ENCODE results near the gene CTCF. TPM values are rescaled to one million over a fixed set of nuclear protein-coding genes. Genes with fewer than 3 reads are reported as not detected.
A peak's percentile ranks its signal among the peaks of the same experiment; 100 is the strongest.

CTCF gene
- total RNA-seq, 6 experiments from 2014 or later, result 22.6 to 31.1 (median 29.4) TPM

DNA sequence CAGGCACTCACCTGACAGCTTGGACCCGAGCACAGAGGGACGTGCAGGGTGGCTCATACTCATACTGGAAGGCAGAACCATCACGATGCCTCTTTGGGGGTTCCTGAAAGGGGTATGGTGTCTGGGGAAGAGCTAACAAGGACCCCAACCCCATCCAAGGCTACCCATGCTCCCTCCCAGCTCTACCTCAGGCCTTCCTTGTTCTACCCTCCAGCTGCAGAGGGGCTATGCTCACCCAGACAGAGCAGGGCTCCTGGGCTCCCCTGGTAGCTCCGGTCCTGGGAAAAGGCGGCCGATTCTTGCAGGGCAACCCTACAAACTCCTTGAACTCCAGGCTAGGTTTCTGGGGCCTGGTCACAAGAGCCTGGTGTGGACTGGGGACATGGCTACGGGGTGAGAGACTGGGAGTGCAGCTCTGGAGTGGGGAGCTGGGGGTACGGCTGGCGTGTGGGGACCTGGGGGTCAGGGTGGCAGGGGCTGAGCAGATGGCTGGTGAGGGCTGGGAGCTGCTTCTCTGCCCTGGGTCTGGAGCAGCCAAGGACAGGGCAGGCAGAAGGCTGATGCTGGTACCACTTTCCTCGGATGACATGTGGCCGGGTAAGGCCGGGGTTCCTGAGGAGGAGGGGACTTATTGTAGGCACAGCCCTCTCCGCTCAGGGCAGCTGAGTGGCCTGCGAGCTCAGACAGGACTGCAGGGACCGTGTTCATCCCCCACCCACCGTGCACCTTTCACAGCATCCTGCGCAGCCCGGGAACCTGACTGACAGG lies 95.6 kb downstream of the CTCF start:
- no peak overlapping the region for H3K4me3 Mint-ChIP-seq
- no peak for DNase-seq

DNA sequence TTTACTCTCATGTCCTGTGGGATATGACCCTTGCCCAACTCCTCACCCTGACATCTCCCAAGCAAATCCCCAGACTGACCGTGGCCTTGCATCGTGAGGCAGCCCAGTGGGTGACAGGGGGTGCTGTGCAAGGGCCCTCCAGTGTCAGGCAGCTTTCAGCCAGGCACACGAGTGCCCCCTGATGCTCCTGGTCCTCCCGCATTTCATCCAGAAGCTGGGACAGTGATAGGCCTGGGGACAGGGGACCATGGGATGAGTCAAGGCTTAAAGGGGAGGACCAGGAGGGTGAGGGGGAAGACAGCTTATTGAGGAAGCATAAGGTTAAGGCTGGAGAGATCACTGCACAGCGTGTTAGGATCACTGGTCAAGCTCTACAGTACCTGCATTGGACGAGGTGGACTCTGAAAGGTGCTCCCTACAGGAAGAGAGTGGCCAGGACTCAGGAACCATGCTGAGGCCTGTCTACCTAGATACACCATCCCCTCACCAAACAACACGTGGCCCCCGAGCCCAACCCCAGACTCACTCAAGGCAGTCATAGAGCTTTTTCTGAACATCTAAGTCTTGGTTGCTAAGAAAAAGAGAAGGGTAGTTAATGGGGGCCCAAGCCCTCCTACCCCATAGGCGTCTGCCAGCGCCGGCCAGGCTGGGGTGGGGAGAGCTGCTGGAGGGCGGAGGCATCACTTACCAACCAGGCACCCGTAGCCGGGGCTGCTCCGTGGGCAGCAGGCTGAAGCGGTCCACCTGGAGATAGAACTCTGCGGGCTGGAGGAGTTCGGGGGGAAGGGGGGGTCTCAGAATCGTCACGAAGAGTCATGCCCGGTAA lies 96.7 kb downstream of the CTCF start:
- peak overlapping the region; percentile 94 for H3K4me3 Mint-ChIP-seq
- H3K27me3 Mint-ChIP-seq (ENCODE audit: insufficient read depth), result peaks cover 4% of the 10 kb centered on the region; the same call in 1 of the 2 replicates
- H3K9me3 Mint-ChIP-seq, result no peaks in the 10 kb centered on the region
- H3K36me3 Mint-ChIP-seq (ENCODE audit: low read depth), result no peaks in the 10 kb centered on the region
- TF ChIP-seq, protein P1, sequence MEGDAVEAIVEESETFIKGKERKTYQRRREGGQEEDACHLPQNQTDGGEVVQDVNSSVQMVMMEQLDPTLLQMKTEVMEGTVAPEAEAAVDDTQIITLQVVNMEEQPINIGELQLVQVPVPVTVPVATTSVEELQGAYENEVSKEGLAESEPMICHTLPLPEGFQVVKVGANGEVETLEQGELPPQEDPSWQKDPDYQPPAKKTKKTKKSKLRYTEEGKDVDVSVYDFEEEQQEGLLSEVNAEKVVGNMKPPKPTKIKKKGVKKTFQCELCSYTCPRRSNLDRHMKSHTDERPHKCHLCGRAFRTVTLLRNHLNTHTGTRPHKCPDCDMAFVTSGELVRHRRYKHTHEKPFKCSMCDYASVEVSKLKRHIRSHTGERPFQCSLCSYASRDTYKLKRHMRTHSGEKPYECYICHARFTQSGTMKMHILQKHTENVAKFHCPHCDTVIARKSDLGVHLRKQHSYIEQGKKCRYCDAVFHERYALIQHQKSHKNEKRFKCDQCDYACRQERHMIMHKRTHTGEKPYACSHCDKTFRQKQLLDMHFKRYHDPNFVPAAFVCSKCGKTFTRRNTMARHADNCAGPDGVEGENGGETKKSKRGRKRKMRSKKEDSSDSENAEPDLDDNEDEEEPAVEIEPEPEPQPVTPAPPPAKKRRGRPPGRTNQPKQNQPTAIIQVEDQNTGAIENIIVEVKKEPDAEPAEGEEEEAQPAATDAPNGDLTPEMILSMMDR (IDR thresholded peaks at IDR 0.05), result no peak
- no peak for DNase-seq
- H3K27ac Mint-ChIP-seq, result peak overlapping the region; percentile 33; the same call in 1 of the 2 replicates
- peaks cover 11% of the 10 kb centered on the region for H3K4me1 Mint-ChIP-seq (ENCODE audit: low read depth)

More for the DNA sequence above, 95.6 kb downstream of the CTCF start:
- Mint-ChIP-seq H3K4me1 (ENCODE audit: low read depth) (peaks cover 11% of the 10 kb centered on the region), H3K27ac (no peak overlapping the region), H3K36me3 (ENCODE audit: low read depth) (no peaks in the 10 kb centered on the region), H3K27me3 (ENCODE audit: insufficient read depth) (peaks cover 5% of the 10 kb centered on the region; the same call in 1 of the 2 replicates), H3K9me3 (no peaks in the 10 kb centered on the region)
- TF ChIP-seq, protein P1 (IDR thresholded peaks at IDR 0.05), result no peak

DNA sequence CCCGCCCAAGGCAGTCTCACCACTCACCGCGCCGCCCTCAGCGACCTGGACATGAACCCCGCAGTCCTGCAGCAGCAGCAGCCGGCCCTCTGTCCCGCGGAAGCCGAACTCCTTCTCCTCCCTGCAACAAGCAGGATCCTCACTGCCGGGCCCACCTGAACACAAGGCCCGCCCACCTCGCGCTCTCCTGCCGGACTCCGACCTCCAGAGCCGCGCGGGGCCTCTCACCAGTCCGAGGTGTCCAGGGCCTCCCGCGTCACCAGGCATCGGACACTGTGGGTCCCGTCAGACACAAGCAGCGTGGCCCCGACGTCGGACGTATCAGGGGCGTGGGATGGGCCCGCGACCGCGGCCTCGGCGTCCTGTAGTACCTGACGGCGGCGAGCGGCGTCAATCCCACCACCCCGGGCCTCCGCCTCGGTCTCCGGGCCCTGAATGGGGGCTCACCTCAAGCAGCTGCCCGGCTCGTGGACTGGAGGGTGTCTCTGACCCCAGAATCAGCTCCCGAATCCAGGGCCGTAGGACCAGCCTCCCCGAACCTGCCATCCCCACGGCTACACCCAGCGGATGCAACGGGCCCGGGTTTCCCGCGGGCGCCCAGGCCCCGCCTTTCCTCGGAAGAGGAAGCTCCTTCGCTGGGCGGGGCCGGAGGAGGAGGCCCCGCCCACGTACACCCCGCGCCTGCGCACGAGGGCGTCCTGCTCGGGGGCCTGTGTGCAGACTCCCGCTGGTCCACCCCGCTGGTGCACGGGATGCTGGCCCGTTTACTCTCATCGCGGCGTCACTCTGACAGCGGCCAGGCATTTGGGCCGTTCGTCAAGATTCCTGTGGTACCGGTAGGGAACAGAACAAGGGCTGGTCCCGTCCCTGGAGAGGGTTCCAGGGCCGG lies 97.6 kb downstream of the CTCF start, which contains the start of gene ACD:
Gene ACD, minus strand, starts transcription at position 586 of the 889 bp plus-strand sequence. Its CDS starts 40 bp downstream, at position 546.
- Mint-ChIP-seq H3K36me3 (ENCODE audit: low read depth) (no peaks in the 10 kb centered on the region), H3K4me1 (ENCODE audit: low read depth) (peaks cover 11% of the 10 kb centered on the region), H3K4me3 (peak within 1 kb of the TSS; percentile 94), H3K27me3 (ENCODE audit: insufficient read depth) (0 out of 2 replicates have a peak, but pooled peaks cover 2% of the 10 kb centered on the region), H3K9me3 (no peaks in the 10 kb centered on the region), H3K27ac (peak within 1 kb of the TSS; percentile 97)
- DNase-seq, result peak; percentile 81
- TF ChIP-seq, protein P1 (IDR thresholded peaks at IDR 0.05), result no peak

DNA sequence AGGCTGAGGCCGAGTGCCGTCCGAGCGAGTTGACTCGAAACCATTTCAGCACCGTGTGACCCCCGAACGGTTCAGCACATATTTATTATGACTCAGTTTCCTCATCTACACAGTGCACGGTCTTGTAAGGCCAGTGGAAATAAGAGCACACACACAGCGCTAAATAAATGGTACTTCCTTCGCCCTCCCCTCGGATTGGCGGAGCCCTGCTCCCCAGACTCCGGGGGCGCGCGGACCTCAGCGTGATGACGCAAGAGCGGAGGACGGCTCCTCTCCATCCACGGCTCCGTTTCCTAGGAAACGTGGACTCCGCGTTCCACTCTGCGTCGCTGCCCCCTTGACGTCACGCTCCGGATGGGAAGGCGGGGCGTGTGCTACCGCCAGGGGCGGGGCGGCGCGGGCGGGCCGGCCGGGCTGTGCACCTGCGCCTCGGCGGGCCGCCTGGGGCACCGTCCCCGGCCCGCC lies 98.3 kb downstream of the CTCF start, which contains the start of gene PARD6A:
Gene PARD6A, plus strand, starts transcription at position 397 of the 465 bp plus-strand sequence. CDS start 79 bp downstream, outside the sequence.
- Mint-ChIP-seq H3K4me3 (peak within 1 kb of the TSS; percentile 94), H3K4me1 (ENCODE audit: low read depth) (peaks cover 14% of the 10 kb centered on the region), H3K36me3 (ENCODE audit: low read depth) (no peaks in the 10 kb centered on the region), H3K9me3 (no peaks in the 10 kb centered on the region), H3K27me3 (ENCODE audit: insufficient read depth) (0 out of 2 replicates have a peak, but pooled peaks cover 2% of the 10 kb centered on the region), H3K27ac (peak within 1 kb of the TSS; percentile 97)
- peak; percentile 94 for DNase-seq
- TF ChIP-seq, protein P1 (IDR thresholded peaks at IDR 0.05), result no peak

Data from HFFc6 (cell line).